ENCODE data around the gene ADGRG2. TPM values are rescaled to one million over a fixed set of nuclear protein-coding genes. Genes with fewer than 3 reads are reported as not detected.

Gene ADGRG2
- total and polyA plus RNA-seq, 9 of the 15 experiments (the other 6 are each of a cell fraction or from before 2014, with no cell fraction given) = 0.03 TPM; not detected in 8

DNA sequence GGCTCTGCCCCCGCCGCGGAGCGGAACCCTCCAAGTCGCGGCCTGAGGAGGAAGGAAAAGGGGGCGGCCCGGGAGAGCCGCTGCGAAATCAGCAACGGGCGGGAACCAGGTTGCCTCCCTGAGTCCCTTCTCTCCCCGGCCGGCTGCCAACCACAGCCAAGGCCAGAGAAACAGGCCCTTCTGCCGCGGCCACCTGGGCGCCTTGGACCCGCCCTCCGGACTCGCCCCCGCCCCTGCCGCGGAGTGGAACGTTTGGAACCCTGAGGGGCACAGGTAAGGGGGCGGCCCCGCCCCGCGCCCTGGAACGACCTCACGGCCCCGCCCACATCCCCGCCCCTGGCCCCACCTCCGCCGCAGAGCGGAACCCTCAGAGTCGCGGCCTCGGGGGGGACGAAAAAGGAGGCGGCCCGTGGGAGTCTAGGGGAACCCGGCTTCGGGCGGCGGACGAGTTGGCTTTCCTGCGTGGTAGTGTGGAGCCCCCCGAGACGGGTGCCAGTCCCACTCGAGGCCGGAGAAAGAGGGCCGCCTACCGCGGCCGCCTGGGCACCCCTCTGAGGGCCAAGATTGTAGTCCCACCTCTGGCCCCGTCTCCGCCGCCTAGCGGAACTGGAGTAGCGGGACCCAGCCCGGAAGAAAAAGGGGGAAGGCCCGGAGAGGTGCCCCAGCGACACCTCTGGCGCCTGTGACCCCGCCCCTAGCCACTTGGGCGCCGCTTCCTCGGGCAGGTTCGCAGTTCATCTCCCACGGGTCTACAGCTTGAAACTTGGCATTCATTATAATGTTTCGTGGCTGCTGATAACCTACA is 137.7 kb downstream of the ADGRG2 start (continued):
- TF ChIP-seq ZNF217 (CRISPR knock-in tag; IDR thresholded peaks at IDR 0.05) (no peak), NCOA4 (IDR thresholded peaks at IDR 0.05; ENCODE audit: partially characterized antibody) (no peak), CEBPB (tag; IDR thresholded peaks at IDR 0.05) (no peak), HDAC2 (IDR thresholded peaks at IDR 0.05) (no peak), ZNF274 (IDR thresholded peaks at IDR 0.05; ENCODE audit: borderline replicate concordance, low read depth, low read length) (no peak), SRF (CRISPR knock-in tag; IDR thresholded peaks at IDR 0.05) (no peak), KHSRP (IDR thresholded peaks at IDR 0.05) (no peak), NR4A1 (CRISPR knock-in tag; IDR thresholded peaks at IDR 0.05) (no peak), NR4A1 (tag; IDR thresholded peaks at IDR 0.05) (no peak), HNRNPL (IDR thresholded peaks at IDR 0.05; ENCODE audit: low read depth, low read length) (no peak), TAL1 (IDR thresholded peaks at IDR 0.05) (no peak), ZNF431 (CRISPR knock-in tag; IDR thresholded peaks at IDR 0.05) (no peak), EP300 (IDR thresholded peaks at IDR 0.05; ENCODE audit: low read length) (no peak), ZNF583 (CRISPR knock-in tag; IDR thresholded peaks at IDR 0.05) (no peak), CBX3 (IDR thresholded peaks at IDR 0.05; ENCODE audit: borderline replicate concordance in 1 of 2, low read length in 2 of 2) (no peak)
- TF ChIP-seq, protein P1, sequence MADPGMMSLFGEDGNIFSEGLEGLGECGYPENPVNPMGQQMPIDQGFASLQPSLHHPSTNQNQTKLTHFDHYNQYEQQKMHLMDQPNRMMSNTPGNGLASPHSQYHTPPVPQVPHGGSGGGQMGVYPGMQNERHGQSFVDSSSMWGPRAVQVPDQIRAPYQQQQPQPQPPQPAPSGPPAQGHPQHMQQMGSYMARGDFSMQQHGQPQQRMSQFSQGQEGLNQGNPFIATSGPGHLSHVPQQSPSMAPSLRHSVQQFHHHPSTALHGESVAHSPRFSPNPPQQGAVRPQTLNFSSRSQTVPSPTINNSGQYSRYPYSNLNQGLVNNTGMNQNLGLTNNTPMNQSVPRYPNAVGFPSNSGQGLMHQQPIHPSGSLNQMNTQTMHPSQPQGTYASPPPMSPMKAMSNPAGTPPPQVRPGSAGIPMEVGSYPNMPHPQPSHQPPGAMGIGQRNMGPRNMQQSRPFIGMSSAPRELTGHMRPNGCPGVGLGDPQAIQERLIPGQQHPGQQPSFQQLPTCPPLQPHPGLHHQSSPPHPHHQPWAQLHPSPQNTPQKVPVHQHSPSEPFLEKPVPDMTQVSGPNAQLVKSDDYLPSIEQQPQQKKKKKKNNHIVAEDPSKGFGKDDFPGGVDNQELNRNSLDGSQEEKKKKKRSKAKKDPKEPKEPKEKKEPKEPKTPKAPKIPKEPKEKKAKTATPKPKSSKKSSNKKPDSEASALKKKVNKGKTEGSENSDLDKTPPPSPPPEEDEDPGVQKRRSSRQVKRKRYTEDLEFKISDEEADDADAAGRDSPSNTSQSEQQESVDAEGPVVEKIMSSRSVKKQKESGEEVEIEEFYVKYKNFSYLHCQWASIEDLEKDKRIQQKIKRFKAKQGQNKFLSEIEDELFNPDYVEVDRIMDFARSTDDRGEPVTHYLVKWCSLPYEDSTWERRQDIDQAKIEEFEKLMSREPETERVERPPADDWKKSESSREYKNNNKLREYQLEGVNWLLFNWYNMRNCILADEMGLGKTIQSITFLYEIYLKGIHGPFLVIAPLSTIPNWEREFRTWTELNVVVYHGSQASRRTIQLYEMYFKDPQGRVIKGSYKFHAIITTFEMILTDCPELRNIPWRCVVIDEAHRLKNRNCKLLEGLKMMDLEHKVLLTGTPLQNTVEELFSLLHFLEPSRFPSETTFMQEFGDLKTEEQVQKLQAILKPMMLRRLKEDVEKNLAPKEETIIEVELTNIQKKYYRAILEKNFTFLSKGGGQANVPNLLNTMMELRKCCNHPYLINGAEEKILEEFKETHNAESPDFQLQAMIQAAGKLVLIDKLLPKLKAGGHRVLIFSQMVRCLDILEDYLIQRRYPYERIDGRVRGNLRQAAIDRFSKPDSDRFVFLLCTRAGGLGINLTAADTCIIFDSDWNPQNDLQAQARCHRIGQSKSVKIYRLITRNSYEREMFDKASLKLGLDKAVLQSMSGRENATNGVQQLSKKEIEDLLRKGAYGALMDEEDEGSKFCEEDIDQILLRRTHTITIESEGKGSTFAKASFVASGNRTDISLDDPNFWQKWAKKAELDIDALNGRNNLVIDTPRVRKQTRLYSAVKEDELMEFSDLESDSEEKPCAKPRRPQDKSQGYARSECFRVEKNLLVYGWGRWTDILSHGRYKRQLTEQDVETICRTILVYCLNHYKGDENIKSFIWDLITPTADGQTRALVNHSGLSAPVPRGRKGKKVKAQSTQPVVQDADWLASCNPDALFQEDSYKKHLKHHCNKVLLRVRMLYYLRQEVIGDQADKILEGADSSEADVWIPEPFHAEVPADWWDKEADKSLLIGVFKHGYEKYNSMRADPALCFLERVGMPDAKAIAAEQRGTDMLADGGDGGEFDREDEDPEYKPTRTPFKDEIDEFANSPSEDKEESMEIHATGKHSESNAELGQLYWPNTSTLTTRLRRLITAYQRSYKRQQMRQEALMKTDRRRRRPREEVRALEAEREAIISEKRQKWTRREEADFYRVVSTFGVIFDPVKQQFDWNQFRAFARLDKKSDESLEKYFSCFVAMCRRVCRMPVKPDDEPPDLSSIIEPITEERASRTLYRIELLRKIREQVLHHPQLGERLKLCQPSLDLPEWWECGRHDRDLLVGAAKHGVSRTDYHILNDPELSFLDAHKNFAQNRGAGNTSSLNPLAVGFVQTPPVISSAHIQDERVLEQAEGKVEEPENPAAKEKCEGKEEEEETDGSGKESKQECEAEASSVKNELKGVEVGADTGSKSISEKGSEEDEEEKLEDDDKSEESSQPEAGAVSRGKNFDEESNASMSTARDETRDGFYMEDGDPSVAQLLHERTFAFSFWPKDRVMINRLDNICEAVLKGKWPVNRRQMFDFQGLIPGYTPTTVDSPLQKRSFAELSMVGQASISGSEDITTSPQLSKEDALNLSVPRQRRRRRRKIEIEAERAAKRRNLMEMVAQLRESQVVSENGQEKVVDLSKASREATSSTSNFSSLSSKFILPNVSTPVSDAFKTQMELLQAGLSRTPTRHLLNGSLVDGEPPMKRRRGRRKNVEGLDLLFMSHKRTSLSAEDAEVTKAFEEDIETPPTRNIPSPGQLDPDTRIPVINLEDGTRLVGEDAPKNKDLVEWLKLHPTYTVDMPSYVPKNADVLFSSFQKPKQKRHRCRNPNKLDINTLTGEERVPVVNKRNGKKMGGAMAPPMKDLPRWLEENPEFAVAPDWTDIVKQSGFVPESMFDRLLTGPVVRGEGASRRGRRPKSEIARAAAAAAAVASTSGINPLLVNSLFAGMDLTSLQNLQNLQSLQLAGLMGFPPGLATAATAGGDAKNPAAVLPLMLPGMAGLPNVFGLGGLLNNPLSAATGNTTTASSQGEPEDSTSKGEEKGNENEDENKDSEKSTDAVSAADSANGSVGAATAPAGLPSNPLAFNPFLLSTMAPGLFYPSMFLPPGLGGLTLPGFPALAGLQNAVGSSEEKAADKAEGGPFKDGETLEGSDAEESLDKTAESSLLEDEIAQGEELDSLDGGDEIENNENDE (IDR thresholded peaks at IDR 0.05; ENCODE audit: low read depth, low read length) = no peak
- TF ChIP-seq, protein P2, sequence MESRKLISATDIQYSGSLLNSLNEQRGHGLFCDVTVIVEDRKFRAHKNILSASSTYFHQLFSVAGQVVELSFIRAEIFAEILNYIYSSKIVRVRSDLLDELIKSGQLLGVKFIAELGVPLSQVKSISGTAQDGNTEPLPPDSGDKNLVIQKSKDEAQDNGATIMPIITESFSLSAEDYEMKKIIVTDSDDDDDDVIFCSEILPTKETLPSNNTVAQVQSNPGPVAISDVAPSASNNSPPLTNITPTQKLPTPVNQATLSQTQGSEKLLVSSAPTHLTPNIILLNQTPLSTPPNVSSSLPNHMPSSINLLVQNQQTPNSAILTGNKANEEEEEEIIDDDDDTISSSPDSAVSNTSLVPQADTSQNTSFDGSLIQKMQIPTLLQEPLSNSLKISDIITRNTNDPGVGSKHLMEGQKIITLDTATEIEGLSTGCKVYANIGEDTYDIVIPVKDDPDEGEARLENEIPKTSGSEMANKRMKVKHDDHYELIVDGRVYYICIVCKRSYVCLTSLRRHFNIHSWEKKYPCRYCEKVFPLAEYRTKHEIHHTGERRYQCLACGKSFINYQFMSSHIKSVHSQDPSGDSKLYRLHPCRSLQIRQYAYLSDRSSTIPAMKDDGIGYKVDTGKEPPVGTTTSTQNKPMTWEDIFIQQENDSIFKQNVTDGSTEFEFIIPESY (CRISPR knock-in tag; IDR thresholded peaks at IDR 0.05) = no peak

Measured in K562 (cell line).